ENCODE results near the gene FADS2.

DNA sequence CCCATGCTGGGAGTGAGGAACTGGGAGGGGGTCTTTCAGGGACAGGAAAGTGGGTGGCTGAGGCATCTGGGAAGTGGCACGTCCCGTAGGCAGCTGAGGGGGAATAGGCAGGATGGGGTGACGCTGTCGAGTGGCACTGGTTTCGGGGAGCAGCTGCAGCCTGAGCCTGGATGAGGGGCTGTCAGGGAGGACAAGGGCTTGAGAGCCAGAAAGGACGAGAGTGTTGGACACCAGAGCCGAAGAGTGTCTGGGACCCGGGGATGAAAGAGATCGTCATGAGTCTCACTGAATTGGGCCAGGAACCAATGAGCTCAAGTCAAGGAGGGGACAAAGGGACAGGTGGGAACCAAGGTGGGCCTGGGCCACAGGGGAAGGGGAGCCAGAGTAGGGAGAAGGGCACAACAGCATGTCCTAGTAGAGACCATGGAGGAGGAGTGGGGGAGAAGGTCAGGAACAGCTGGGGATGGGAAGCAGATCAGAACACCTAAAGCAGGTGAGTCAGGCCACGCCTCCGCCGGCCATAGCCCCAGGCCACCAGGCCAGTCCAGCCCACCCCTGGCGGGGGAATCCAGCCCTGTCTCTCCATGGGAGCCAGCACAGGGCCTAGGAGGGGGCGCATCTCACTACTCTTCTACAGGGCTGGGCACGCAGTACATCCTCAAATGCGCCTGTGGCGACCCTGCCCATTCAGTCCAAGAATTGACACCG lies 85.0 kb downstream of the FADS2 start:
- TF ChIP-seq, protein P1, sequence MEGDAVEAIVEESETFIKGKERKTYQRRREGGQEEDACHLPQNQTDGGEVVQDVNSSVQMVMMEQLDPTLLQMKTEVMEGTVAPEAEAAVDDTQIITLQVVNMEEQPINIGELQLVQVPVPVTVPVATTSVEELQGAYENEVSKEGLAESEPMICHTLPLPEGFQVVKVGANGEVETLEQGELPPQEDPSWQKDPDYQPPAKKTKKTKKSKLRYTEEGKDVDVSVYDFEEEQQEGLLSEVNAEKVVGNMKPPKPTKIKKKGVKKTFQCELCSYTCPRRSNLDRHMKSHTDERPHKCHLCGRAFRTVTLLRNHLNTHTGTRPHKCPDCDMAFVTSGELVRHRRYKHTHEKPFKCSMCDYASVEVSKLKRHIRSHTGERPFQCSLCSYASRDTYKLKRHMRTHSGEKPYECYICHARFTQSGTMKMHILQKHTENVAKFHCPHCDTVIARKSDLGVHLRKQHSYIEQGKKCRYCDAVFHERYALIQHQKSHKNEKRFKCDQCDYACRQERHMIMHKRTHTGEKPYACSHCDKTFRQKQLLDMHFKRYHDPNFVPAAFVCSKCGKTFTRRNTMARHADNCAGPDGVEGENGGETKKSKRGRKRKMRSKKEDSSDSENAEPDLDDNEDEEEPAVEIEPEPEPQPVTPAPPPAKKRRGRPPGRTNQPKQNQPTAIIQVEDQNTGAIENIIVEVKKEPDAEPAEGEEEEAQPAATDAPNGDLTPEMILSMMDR (IDR thresholded peaks at IDR 0.05), result no peak
- TF ChIP-seq POLR2A (IDR thresholded peaks at IDR 0.05), result no peak
